Activated gamma-delta T cell (primary cell): ENCODE results near the gene FBXO38.

Experiments
- DNase-seq: peaks from one replicate; lab custom pipeline; 2025; lab: John Stamatoyannopoulos, UW

Gene FBXO38

GRCh38 chr5:148386041-148386440, 2.3 kb downstream of the FBXO38 start:
- no peak for DNase-seq

- no peak for DNase-seq
These were observed 3.6 kb downstream of the FBXO38 start for GRCh38 chr5:148387325-148387724.

DNA sequence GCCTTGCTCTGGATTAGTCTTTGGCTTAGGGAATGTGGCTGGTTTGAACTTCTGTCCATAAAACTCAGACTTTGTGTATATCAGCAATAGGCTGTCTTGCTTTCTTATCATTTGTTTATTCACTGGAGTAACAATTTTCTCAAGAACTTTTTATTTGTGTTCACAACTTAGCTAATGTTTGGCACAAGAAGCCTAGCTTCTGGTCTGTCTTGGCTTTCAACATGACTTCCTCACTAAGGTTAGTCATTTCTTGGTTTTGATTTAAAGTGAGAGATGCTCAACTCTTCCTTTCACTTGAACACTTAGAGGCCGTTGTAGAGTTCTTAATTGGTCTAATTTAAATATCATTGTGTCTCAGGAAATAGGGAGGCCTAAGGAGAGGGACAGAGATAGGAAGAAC, 4.9 kb downstream of the FBXO38 start:
- DNase-seq, result no peak

- no peak for DNase-seq
These were observed 7.2 kb downstream of the FBXO38 start for GRCh38 chr5:148390914-148391313.

- DNase-seq, result no peak
These were observed 7.7 kb downstream of the FBXO38 start for GRCh38 chr5:148391422-148391821.

GRCh38 chr5:148393390-148393741, 9.6 kb downstream of the FBXO38 start:
- no peak for DNase-seq

DNA sequence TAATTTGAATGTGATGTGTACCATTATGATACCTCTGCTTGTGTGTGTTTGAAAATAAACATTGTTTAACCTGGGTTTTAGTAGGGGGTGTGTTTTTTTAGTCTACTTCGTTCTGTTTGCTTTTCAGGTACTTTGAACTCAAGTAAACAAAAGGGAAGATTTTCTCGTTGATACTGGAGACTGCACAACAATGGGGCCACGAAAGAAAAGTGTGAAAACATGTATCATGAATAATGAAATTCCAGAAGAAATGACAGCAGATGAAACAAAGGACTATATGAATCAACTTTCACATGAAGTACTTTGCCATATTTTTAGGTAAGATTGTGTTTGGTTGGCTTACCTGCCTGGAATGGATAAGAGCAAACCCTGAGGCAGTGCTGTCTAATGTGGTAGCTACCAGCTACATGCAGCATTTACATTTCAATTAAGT, 10.8 kb downstream of the FBXO38 start:
- no peak for DNase-seq

GRCh38 chr5:148395031-148395430, 11.3 kb downstream of the FBXO38 start:
- no peak for DNase-seq

DNA sequence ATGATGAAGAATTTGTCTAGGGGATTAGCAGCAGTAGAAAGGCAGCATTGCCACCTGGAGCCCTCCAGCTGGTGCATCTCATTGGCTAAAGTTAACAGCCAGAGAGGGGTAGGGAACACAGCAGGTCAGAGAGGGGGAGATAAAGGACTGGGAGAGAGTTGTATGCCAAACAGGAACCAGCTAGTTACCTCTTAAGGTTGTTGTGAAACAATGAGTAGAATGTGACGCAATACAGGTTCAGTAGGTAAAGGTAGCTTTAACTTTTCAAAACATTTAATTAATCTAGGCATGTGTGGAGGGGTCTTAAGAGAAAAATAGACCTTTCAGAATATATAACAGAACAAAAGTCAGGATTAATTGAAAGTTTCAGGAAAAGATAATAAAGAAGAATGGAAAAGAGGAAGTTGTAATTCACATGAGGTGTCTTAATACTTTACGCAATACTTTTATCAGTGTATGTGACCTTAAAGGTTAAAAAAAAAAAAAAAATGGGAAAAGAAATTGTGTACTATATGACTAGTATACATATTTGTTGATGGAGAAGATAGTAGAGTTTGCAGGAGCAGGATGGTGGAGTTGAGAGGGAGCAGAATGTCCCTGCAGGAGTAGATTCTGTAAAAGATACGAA, 14.3 kb downstream of the FBXO38 start:
- no peak for DNase-seq

DNA sequence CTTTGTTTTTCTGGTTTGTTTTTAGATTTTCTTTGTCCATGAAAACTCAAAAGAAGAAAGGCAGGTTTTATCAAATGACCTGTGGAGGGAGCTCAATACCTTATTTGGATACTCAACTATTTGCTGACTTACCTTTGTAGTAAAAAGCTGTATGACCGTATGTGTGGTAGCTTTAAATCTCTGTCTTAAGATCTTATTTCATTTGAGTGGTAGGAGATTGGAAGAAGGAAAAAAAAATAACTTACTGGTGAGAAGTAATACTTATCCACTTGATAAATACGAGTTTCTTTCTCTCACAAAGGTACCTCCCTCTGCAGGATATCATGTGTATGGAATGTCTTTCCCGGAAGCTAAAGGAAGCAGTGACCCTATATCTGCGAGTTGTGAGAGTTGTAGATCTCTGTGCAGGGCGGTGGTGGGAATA, 15.0 kb downstream of the FBXO38 start:
- DNase-seq, result no peak

DNA sequence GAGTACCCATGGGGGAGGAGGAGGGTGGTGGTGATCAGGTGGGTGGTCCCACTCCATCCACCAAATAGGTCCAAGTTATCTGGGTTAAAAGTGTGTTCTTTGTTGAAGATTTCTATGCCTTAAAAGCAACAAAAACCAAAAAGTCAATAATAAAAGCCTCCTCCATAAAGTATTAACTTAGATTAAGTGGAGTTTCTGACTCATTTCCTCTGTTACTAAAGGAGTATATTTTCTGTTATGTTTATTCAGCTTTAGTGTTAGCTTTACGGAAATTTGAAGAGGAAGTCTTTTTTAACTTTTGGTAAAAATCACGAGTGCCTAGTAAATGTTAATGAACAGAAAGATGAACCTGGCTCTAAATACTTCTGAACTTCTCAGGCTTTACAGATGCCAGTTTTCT, 17.8 kb downstream of the FBXO38 start:
- DNase-seq, result no peak

DNA sequence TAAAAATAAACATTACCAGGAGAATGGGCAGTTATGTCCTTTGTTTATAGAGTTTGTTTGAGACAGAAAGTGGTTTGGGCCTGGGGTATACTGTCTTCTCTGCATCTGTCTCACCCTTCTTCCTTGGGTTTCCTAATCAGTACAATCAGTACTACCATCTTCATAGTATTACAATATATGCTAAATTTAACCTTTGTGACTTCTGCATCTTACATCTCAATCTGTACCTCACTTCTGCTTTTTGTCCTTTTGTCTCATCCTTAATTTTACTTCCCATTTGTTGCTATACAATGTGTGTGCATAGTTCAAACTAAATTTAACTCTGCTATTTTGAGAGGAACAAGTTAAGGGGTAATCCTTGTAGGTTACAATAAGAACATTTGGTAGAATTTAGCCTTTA, 19.6 kb downstream of the FBXO38 start:
- DNase-seq, result no peak

- DNase-seq, result no peak
These were observed 22.6 kb downstream of the FBXO38 start for GRCh38 chr5:148406406-148406805.

- no peak for DNase-seq
These were observed 24.3 kb downstream of the FBXO38 start for GRCh38 chr5:148408092-148408491.

DNA sequence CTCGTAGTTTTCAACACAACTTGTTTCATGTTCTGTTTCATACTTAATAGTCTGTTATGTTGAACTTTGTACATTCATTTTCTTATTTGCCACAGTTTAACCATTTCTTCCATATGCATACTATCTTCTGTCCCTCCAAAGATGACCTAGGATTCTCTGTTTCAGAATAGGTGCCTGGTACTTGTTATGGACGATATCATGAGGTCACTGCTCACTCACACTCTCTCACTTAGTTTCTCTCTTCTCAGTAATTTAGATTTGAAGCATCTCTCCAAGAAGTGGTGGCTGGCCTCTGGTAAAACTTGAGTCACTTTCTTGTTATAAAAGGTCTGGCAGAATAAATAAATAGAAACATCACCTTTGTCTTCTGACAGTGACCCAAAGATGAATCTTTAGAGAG, 28.4 kb downstream of the FBXO38 start:
- no peak for DNase-seq

DNA sequence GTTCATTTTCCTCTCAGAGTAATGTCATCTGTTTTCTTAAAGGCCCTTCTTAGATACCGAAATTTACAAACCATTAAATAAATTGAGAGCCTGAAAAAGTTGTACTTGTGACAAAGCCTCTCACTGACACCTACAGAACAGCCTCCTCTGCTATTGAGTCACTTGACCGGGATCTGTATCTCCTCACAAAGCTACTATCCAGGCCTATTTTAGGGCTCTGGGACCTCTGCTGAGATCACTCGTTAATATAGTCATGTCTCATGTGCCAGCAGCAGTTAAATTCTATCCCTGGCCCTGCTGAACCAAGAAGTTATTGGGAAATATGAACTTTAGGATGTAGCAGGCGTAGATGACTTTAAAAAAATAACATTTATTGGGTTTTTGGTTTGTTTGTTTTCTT, 31.1 kb downstream of the FBXO38 start:
- DNase-seq, result no peak

DNA sequence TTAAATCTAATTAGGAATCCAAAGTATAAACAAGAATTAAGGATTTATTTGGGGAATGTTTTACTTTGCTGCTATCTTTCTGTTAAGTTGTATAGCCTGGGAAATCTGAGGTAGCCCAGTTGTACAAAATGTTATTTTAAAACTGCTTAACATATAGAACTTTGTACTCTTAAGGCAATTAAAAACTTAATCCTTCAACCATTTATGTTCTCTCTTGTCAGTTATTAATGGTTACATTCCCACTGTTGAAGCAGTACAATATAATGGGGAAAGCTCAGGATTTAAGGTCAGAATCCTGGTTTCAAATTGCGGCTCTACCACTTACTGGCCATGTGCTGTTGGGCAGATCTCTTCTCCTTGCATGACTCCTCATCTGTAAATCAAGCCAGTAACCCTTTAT, 32.7 kb downstream of the FBXO38 start:
- DNase-seq, result no peak

GRCh38 chr5:148416921-148417320, 33.2 kb downstream of the FBXO38 start:
- no peak for DNase-seq

GRCh38 chr5:148418511-148418910, 34.8 kb downstream of the FBXO38 start:
- DNase-seq, result no peak

GRCh38 chr5:148421661-148422060, 37.9 kb downstream of the FBXO38 start:
- no peak for DNase-seq

DNA sequence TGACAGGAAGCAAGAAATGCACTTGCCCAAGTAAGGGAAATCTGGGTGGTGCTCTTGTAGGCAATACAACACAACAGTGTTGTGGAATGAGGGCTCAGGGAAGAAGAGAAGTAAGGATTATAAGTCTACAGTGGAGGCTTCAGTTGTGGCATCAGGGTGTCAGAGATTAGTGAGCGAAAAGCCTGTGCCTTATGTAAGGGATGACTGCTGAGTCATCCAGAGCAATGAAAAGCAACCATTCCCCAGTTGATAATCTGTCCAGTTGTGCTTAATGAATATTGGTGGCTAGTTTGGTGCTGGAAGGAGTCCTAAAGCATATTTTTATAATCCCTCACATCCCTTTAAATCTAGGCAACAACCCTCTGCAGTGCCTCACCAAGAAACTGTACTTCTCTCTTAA, 42.0 kb downstream of the FBXO38 start:
- no peak for DNase-seq

DNA sequence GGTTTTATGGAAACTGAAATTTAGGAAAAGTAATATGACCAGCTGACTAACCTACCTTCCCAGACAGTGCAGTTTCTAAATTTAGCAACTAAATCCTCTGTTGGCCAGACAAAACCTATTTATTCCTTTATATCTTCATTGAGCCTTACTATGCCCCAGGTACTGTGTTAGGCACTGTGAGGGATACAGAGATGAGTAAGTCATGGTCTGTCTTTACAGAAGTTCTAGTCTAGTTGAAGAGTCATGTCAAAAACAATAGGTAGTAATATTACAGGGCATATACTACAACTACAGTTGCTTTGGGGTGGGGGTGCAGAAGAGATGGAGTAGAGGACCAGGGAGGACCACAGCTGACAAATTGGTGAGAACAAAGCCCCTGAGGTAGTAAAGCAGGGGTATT, 42.8 kb downstream of the FBXO38 start:
- DNase-seq, result no peak

GRCh38 chr5:148427370-148428042, 43.7 kb downstream of the FBXO38 start:
- no peak for DNase-seq

- DNase-seq, result no peak
These were observed 45.1 kb downstream of the FBXO38 start for GRCh38 chr5:148428848-148429247.
